GM21723 (cell line): ENCODE results near the gene EDC3.

ENCODE experiments used
- ATAC-seq: cut with Tn5 transposase; IDR thresholded peaks from one replicate; pipeline ENCODE4 v1.9.1; 2021; ENCODE audit warnings: mild to moderate bottlenecking, moderate library complexity; ENCODE audit not compliant: unreplicated experiment

Gene EDC3

DNA sequence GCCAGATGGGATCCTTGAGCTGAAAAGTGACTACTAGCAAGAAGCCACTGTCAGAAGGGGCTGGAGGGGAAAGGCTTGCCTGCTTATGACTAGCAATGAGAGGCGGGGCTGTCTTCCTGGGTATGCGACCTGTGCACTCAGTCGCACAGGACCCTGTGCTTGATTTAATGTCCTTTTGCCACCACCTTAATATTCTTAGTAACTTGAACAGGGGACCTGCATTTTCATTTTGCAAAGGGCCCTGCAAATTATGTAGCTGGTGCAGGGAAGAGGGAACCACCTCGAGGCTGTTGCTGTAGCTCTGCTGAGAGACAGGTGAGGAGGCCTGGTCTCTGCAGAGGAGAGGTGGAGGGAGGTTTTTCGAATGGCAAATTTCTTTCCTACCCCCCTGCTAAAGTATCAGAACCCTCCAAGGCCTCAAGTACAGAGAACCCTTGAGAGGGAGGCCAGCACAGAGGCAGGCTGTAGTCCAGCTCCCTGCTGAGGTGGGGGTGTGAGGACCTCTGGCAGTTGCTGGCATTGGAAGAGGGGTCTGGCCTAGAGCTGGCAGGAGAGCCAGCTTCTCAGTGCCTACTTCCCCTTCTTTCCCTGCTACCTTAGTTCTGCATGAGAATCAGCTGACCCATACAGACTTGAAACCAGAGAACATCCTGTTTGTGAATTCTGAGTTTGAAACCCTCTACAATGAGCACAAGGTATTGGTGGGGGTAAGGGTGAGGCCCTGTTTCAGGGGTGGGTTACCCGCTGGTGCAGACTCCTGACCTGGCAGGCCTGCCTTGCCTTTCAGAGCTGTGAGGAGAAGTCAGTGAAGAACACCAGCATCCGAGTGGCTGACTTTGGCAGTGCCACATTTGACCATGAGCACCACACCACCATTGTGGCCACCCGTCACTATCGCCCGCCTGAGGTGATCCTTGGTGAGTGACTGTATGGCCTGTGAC lies 68.8 kb downstream of the EDC3 start:
- ATAC-seq = peak; percentile 53

DNA sequence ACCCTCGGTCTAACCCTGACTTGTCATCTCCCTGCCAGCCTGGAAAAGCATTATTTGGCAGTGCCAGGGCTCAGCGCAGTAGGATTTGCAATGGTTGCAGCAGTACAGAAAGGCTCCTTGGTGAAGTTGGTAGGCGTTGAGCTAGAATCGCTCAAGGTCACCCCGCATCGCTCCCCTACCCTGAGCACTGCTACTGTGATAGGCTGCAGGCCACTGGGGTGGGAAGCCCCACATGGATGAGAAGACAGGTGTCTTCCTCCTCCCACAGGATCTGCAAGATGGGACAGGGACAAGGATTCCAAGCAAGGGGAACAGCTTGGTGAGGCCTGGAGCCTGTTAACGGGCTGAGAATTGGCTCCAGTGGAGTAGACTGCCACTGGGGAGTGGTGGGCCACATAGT lies 69.5 kb downstream of the EDC3 start:
- no peak for ATAC-seq

DNA sequence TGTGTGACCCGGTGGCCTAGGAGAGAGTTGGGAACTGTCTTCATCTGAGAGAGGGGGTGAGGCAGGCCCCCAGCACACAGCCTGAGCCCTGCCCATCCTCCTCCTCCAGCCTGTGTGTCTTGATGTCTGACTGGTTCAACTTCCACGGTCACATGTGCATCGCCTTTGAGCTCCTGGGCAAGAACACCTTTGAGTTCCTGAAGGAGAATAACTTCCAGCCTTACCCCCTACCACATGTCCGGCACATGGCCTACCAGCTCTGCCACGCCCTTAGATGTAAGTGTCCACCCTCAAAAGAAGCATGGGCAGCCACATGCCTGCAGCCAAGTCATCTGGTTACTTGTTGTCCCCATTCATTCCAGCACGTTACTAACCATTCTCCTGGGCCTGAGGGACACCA lies 70.1 kb downstream of the EDC3 start:
- ATAC-seq = no peak

DNA sequence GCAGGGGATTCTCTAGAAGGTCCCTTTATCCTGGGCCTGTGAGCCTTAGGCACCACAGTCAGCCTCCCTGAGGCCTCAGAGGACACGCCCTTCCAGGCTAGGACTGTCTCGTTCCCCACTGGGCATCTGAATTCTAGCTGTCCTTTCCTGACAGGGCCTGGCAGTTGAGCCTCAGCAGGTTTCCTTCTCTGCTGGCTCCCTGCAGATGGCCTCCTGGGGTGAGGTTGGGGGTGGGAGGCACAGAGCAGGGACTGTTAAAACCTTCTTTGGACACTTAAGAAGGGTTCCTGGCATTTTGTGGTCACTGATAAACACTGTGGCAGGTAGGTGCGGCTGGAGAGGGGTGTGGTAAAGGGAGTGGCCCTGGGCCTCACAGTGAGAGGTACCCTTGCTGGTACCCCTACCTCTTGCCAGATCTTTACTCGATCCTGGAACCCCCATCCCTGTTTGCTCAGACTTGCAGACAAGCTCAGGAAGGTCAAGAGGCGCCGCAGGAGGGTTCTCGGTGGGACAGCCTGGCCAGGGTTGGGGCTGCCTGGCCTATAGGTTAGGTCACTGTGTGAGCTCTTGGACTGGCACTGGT lies 71.7 kb downstream of the EDC3 start:
- ATAC-seq = no peak

DNA sequence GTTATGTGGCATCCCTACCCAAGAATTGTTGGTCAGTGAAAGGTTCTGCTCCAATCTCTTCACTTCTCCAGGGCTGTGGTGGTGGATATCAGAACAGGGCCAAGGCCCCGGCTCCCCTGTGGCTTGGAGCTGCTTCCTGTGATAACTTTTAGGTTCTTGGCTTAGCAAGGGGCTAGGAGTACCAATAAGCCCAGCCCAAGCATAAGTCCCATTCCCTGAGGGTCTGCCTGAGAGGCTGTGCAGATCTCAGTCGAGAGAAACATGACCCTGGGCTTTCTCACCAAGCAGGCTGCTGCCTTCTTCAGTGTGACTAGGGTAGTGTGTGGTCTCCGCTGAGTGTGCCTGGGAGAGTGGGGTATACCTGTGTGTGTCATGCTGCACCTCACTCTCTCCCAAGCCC lies 73.1 kb downstream of the EDC3 start:
- no peak for ATAC-seq

DNA sequence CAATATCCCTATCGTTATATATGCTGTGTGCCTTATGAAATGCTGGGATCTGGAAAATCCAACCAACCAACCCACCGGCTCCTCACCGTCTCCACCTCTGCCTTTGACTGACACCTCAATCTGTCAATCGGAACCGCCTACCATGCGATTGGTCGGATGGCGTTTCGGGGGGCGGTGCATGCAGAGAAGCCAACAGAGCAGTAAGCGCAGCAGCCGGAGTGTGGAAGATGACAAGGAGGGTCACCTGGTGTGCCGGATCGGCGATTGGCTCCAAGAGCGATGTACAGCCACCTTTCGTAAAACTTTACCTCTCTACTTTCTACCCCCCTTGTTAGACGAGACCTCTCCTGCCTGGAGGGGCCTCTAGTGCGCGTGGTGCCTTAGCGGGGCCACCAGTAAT lies 73.9 kb downstream of the EDC3 start:
- ATAC-seq = no peak

DNA sequence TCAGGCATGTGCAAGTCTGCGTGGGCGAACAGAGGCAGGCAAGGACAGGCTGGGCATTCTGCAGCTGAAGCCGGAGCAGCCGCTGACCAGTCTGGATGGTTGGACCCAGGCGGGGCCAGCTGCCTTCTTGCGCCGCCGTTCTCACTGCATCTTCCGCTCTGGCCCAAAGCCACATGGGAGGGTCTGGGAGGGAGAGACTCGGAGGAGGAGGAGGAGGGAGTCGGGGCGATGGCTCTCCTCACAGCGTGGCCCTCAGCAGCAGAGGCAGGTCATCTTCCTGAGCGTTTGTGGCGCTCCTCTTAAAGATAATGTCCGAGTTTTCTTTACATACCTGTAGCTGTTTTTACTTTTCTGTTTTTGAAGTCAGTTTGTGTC lies 74.3 kb downstream of the EDC3 start:
- ATAC-seq = no peak

DNA sequence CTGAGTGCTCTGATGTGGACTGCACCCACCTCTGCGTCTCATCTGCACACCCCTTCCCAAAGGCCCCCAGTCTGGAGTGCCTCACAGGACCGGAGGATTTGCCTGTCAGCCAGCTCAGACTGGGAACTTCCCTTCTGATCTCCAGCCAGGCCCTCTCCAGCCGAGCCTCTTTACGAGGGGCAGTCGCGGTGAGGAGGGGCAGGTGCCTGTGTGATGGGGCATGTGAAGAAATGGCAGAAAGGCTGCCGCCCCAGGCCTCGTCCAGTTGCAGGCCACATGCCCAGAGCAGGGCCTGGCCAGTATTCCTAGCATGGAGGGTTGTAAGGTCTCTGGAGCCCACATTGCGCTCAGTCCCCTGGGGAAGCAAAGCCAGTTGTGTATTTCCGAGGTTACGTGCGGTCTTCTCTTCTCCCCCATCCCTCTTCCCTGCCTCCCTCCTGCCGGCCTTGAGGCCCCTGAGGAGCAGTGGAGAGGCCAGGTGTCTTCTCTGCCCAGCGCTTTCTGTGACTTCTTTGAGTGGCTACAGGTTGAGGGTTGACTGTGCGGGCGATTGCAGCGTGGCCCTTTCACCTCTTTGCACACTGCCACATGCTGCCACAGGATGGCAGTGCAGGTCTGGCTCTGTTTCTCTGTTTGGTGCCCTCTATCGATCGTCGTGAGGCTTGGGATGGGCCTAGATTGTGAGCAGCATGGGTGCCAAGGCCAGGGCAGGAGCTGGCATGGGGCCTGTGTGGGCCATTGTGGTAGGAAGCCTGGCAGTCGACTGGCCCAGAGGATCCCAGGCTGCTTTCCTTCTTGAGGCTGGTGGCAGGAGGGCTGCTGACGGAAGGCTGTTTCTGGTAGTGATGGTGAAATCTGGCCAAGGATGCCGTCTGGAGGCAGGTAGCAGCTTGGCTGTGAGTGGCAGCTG lies 74.9 kb downstream of the EDC3 start:
- peak; percentile 46 for ATAC-seq

DNA sequence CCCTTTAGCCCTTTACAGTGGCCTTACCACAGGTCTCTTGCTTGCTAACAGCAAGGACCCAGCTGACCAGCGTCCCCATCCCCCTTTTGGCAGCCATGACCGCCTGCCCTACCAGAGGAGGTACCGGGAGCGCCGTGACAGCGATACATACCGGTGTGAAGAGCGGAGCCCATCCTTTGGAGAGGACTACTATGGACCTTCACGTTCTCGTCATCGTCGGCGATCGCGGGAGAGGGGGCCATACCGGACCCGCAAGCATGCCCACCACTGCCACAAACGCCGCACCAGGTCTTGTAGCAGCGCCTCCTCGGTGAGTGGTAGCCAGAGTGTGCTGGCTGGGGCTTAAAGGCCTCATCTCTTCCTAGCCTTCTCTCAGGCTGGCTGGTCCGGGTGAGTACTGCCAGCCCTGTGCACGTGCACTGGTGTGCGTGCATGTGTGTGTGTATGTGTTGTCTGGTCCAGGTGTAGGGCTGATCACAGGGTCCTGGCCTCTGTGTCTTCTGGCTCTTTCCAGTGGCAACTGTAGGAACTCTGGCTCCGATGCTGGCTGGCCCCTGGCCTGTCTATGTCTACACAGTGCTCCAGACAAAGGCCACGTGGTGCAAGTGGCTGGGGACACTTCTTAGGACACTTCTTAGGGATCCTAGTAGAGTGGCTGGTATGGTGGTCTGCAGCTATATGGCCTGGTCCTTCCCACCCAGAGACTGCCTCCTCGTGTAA lies 75.7 kb downstream of the EDC3 start:
- ATAC-seq = no peak

DNA sequence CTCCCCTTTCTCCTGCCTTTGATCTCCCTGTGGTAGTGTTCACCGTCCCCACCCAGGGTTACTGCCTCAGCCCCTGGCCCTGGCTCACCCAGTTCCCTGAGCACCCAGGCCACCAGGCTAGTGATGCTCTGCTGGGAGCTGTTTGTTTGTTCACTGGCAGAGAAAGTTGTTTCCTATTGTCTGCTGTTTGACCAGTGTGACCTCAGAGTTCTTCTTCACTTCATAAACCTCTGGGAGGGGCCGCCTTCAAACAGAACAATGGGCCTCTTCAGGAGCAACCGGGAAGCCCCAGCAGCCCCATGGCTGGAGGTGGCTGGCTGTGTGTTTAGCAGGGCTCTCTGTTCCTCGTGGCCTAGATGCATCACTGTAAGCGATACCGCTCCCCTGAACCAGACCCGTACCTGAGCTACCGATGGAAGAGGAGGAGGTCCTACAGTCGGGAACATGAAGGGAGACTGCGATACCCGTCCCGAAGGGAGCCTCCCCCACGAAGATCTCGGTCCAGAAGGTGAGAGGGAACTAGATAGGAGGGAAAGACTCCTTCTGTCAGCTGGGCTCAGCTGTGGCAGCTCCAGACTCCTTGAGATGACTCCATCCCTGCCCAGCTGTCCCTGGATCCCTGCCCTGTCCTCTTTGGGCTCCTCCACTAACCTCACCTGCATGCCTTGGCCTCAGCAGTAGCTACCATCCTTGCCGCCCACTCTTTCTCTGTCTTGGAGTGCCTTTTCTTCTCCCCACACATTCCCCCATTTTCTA lies 76.8 kb downstream of the EDC3 start:
- no peak for ATAC-seq

DNA sequence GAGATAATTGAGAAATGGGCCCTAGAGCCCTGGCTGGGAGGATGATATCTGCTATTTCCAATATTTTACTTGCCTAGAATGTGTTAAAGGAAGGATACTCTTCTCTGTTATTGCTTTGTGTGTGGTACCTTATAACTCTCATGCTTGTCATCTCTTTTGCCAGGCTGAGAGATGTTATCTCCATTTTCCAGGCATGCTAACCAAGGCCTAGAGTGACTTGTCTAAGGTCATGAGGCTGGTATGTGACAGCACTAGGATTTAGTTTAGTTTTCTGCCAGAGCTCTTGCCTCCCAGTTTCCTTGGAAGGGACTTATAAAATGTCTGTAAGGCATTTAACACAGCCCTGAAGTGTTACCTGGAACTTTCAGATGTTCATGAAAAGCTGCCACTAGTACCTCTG lies 78.8 kb downstream of the EDC3 start:
- ATAC-seq = no peak

DNA sequence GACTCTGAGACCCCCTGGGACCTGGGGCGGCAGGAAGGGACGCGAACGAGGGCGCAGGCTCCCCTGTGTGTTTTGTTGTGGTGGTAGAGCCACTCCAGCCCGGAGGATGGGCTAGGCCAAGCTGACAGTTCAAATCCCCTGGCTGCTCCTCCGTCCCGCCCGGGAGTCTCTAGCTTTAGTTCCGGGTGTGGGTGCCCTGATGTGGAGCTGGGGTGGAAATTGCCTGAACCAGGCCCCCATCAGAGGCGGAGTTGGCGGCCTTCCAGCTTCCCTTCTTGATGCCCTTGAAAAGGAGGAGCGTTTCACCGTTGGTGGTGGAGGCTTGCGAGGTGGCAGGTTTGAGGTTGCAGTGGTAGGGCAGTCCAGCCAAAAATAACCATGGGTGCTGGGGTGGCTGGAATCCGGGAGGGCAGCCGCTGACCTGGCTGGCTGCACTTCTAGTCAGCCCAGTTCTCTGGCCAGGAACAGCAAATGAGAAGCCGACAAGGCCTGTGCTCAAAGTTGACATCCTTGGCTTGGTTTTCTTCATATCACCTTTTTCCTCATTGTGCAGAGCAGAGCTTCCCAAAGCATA lies 79.4 kb downstream of the EDC3 start:
- ATAC-seq = no peak

DNA sequence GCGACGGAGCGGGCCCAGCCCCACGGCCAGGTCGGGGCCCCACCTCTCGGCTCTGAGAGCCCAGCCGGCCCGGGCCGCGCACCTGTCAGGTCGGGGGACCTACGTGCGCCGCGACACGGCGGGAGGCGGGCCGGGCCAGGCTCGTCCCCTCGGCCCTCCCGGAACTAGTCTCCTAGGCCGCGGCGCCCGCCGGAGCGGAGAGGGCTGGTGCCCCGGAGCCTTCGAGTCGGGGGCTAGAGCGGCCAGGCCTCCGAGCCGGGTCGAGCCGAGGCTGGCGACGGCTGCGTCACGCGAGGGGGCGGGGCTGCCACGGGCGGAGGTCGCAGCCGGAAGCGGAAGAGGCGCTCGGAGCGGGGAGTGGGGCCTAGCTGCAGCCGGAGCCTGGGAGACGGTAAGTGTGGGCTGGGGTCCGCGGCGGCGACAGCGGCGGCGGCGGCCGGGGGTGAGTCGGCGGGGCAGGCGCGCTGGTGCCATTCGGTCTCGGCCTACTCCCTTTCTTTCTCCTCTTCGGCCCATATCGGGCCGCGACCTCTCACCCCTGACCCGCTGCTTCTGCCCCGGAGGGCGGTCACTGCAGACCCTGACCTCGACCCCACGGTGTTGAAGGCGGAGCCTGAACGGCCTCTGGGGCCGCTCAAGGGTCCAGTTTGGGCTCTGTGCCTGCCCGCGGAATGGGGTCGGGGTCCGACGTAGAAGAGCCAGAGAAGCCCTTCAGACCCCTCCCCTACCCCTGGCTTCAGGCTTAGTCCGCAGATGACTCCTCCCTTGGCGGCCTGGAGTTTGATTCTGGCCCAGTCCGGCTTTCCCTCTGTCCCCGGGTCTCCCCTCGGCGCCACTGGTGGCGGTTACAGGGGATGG lies 80.1 kb downstream of the EDC3 start, which contains the start of gene CLK3:
TSS of gene CLK3 (plus strand) at position 329 of the 858 bp plus-strand sequence. CDS start 3,361 bp downstream, outside the sequence.
- peak; percentile 82 for ATAC-seq

DNA sequence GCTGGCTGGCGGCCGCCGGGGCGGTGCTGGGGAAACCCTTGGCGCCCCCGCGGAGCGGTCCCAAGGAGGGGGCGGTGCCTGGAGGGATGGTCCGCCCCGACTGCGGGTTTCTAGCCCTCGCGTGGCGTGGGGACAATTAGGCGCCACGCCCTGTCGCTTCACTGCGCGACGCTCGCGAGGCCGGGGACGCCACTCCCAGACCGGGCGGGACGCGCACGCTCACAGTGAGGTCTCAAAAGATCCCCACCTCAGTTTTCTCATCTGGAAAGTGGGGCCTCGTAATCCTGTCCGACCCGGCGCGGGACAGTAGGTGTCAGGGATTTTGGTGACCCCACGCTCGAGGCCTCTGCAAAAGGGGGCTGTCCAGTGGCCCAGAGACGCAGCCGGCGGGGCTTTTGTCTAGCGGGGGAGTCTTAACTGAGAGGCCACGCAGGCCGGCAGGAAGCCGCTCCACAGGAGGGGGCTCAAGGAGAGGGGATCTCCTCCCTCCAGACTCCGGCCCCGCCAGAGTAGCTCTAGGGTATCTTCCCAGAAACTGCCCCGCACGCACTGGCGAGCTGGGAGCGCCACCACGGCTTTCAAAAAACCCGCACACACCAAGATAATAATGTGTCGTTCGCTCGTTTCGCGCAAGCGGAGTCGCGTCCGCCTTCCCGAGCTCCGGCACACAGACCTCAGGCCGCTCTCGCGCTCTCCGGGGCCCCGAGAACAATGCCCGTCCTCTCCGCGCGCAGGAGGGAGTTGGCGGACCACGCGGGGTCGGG lies 80.9 kb downstream of the EDC3 start:
- ATAC-seq = peak; percentile 52

DNA sequence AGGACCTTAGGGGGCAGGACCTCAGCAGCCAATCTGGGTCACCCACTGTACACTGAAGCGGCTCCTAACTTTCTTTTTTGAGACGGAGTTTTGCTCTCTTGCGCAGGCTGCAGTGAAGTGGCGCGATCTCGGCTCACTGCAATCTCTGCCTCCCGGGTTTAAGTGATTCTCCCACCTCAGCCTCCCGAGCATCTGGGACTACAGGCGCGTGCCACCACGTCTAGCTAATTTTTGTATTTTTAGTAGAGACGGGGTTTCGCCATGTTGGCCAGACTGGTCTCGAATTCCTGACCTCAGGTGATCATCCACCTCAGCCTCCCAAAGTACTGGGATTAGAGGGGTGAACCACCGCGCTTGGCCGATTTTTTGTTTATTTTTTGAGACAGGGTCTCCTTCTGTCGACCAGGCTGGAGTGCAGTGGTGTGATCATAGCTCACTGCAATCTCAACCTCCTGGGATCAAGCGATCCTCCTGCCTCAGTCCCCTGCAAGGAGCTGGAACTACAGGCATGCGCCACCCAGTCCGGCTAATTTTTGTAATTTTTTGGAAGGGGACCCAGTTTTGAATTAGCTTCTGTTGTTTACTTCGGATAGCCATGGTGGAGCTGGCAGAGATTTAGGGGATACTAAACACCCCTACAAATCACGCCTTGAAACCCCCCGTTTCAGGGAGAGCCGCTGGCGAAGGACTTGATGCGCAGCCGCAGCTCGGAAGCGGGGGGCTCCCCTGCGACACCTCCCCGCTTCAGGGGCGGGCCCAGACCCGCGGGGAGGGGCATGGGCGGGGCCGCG lies 81.7 kb downstream of the EDC3 start:
- no peak for ATAC-seq

DNA sequence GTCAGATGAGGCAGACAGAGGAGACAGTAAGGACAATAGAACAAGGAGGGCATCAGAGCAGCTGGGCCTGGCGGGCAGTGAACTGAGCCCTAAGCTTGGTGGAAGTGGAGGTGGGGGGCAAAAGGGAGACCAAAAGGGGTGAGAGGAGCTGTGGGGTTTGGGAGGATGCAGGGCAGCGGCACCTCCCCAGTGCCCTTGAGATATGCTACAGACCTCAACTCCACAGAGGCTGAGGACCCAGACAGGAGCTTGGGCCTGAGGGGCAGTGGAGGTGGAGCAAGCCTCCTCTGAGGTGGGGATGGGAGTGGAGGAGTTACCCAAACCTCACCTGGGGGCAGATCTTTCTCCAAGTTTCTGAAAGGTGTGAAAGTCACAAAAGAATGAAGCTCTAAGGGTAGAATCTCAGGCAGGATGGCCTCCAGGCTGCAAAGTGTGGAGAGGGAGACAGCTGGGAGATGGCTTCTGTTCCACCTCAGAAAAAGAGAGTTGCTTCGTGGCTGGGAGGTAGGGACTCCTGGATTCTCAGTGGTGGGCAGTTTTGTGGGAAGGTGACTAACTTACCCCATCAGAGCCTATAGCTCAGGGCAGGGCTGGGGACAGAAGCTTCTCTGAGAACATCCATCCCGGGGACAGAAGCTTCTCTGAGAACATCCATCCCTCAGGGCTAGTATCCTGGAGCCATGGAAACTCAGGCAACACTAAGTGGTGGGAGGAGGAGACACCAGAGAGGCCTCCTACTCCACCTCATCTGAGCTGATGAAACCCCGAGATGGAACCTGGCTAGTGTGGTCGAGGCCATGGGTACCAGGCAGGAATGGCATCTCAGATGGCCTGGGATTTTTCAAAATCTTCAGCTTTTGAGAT lies 82.5 kb downstream of the EDC3 start:
- no peak for ATAC-seq
